Measurements from ENCODE around the gene EIF4EBP3. TPM values are rescaled to one million over a fixed set of nuclear protein-coding genes. Genes with fewer than 3 reads are reported as not detected.

EIF4EBP3 gene
- total RNA-seq = 10 to 100 TPM in 1 of 2 donors, 1 to 10 TPM in 1; 5.2 to 13.3 TPM
- polyA plus RNA-seq = 10 to 100 TPM; 27.6 to 69.5 TPM
- long read RNA-seq, donor 1, partial matches to known transcripts = 0 of 2 reads
- long read RNA-seq, donor 1, other reads (novel, unspliced or antisense) = 0 of 2 reads
- long read RNA-seq, donor 2, partial matches to known transcripts = 0 of 3 reads
- long read RNA-seq, donor 2, other reads (novel, unspliced or antisense) = 0 of 3 reads
- long read RNA-seq, donor 3, partial matches to known transcripts = 0 of 2 reads
- long read RNA-seq, donor 3, other reads (novel, unspliced or antisense) = 0 of 2 reads
- long read RNA-seq, donor 4, partial matches to known transcripts = 0 of 1 reads
- long read RNA-seq, donor 4, other reads (novel, unspliced or antisense) = 0 of 1 reads
- long read RNA-seq, donor 5, transcript EIF4EBP3-201 (3 exons, 691 nt) = major isoform, 5 of 5 reads
- long read RNA-seq, donor 5, partial matches to known transcripts = 0 of 5 reads
- long read RNA-seq, donor 5, other reads (novel, unspliced or antisense) = 0 of 5 reads

DNA sequence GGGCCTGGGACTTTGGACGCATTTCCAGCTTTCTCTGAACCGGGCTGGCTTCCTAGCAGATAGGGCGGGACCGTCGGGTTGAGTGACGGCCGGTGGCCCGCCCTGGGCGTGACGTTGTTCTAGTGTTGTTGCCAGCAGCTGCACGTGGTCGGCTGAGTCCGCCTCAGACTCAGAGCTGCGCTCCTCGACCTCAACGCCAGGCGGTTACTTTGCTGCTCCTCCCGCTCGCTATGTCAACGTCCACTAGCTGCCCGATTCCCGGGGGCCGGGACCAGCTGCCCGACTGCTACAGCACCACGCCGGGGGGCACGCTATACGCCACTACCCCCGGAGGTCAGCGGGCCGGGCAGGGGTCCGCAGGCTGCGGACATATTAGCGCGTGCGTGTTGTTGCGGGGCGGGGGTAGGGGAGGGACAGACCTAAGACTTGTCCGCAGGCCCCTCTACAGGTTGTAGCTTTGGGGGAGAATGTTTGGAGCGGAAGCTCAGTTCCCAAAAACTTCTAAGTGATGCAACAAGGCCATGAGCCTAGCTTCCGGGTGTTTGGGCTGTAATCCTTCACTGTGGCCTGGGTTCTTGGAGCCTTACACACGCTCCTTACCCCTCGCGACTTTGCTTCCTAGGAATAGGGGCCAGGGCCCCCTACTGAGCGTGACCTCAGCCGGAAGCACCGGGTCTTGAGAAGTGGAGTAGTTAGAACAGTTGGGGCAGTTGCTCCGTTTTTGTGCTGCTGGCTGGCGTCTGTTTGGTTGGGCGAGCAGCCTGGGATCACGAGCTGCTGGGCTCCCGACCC, at the start of gene EIF4EBP3:
TSS of gene EIF4EBP3 (plus strand) at position 155 of the 792 bp plus-strand sequence. CDS start at position 231, 76 bp downstream.
- DNase-seq = peak; percentile 97 to 99 (median 98)
- 0 to 1% methylated on average over 52 of the region's 52 CpGs for WGBS, 2 donors
- ATAC-seq (ENCODE audit: insufficient read depth, low FRiP score) = peak; percentile 94
- peaks cover 11 to 32% (median 24%) of the 10 kb centered on the region in 5 donors for H3K4me1 ChIP-seq (ENCODE audit: control insufficient read depth in 5 of 5, insufficient read depth in 5 of 5, low read length in 5 of 5)
- no peaks in the 10 kb centered on the region for H3K27me3 ChIP-seq (ENCODE audit: control insufficient read depth in 3 of 3, insufficient read depth in 3 of 3, low read length in 2 of 3)
- TF ChIP-seq, protein P1, sequence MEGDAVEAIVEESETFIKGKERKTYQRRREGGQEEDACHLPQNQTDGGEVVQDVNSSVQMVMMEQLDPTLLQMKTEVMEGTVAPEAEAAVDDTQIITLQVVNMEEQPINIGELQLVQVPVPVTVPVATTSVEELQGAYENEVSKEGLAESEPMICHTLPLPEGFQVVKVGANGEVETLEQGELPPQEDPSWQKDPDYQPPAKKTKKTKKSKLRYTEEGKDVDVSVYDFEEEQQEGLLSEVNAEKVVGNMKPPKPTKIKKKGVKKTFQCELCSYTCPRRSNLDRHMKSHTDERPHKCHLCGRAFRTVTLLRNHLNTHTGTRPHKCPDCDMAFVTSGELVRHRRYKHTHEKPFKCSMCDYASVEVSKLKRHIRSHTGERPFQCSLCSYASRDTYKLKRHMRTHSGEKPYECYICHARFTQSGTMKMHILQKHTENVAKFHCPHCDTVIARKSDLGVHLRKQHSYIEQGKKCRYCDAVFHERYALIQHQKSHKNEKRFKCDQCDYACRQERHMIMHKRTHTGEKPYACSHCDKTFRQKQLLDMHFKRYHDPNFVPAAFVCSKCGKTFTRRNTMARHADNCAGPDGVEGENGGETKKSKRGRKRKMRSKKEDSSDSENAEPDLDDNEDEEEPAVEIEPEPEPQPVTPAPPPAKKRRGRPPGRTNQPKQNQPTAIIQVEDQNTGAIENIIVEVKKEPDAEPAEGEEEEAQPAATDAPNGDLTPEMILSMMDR (IDR thresholded peaks at IDR 0.05; ENCODE audit: control extremely low read depth, extremely low read depth) = peak; percentile 39
- H3K36me3 ChIP-seq (ENCODE audit: control insufficient read depth in 4 of 4, insufficient read depth in 4 of 4, low read length in 4 of 4) = peaks cover 10 to 33% (median 21%) of the 10 kb centered on the region in 4 donors
- H3K9ac ChIP-seq (ENCODE audit: insufficient read depth in 1 of 2, low read length in 2 of 2) = peak within 1 kb of the TSS; percentile 39 to 46
- no peaks in the 10 kb centered on the region for H3K9me3 ChIP-seq (ENCODE audit: control insufficient read depth in 4 of 4, insufficient read depth in 3 of 4, low read length in 3 of 4)
- H3K27ac ChIP-seq (ENCODE audit: low read depth in 1 of 2, low read length in 1 of 2) = peak within 1 kb of the TSS; percentile 95 to 97
- peak within 1 kb of the TSS; percentile 44 for H3K4me3 ChIP-seq

GRCh38 chr5:140497897-140498296, 49.6 kb upstream of the EIF4EBP3 start:
- no peak overlapping the region for H3K9ac ChIP-seq (ENCODE audit: insufficient read depth in 1 of 2, low read length in 2 of 2)
- H3K4me1 ChIP-seq (ENCODE audit: control insufficient read depth in 5 of 5, insufficient read depth in 5 of 5, low read length in 5 of 5) = peaks cover 0 to 10% (median 0%) of the 10 kb centered on the region in 5 donors
- peaks cover 4 to 15% (median 8%) of the 10 kb centered on the region in 4 donors for H3K36me3 ChIP-seq (ENCODE audit: control insufficient read depth in 4 of 4, insufficient read depth in 4 of 4, low read length in 4 of 4)
- DNase-seq = peak in 1 of 3 donors; percentile 29
- H3K27me3 ChIP-seq (ENCODE audit: control insufficient read depth in 3 of 3, insufficient read depth in 3 of 3, low read length in 2 of 3) = no peaks in the 10 kb centered on the region
- ATAC-seq (ENCODE audit: insufficient read depth, low FRiP score) = no peak
- no peak overlapping the region for H3K27ac ChIP-seq (ENCODE audit: low read depth in 1 of 2, low read length in 1 of 2)
- TF ChIP-seq, protein P1 (IDR thresholded peaks at IDR 0.05; ENCODE audit: control extremely low read depth, extremely low read depth) = no peak
- H3K4me3 ChIP-seq = no peak overlapping the region
- H3K9me3 ChIP-seq (ENCODE audit: control insufficient read depth in 4 of 4, insufficient read depth in 3 of 4, low read length in 3 of 4) = no peaks in the 10 kb centered on the region

- Histone ChIP-seq H3K27ac (ENCODE audit: low read depth in 1 of 2, low read length in 1 of 2) (no peak overlapping the region), H3K9me3 (ENCODE audit: control insufficient read depth in 4 of 4, insufficient read depth in 3 of 4, low read length in 3 of 4) (no peaks in the 10 kb centered on the region), H3K9ac (ENCODE audit: insufficient read depth in 1 of 2, low read length in 2 of 2) (no peak overlapping the region), H3K36me3 (ENCODE audit: control insufficient read depth in 4 of 4, insufficient read depth in 4 of 4, low read length in 4 of 4) (peaks cover 5 to 14% (median 8%) of the 10 kb centered on the region in 4 donors), H3K4me1 (ENCODE audit: control insufficient read depth in 5 of 5, insufficient read depth in 5 of 5, low read length in 5 of 5) (peaks cover 0 to 10% (median 0%) of the 10 kb centered on the region in 5 donors), H3K4me3 (no peak overlapping the region), H3K27me3 (ENCODE audit: control insufficient read depth in 3 of 3, insufficient read depth in 3 of 3, low read length in 2 of 3) (no peaks in the 10 kb centered on the region)
- 90 to 92% methylated on average over 1 of the region's 1 CpG for WGBS, 2 donors
- peak in 2 of 3 donors; percentile 59 to 76 for DNase-seq
- ATAC-seq (ENCODE audit: insufficient read depth, low FRiP score) = no peak
- TF ChIP-seq, protein P1 (IDR thresholded peaks at IDR 0.05; ENCODE audit: control extremely low read depth, extremely low read depth) = no peak
Observed at GRCh38 chr5:140498591-140498990, 48.9 kb upstream of the EIF4EBP3 start.
